AG09319 (cell line): ENCODE results near the gene MSN.

ENCODE experiments used
- DNase-seq: peaks from one replicate; pipeline ENCODE4 v3.0.0-alpha.2; 2010; ENCODE audit warnings: low read depth; ENCODE audit errors: extremely low read depth
- CTCF ChIP-seq: IDR thresholded peaks from 2 replicates; pipeline ENCODE4 v1.5.1; 2011; ENCODE audit warnings: low read depth, mild to moderate bottlenecking, inconsistent platforms, low read length, moderate library complexity

MSN gene

GRCh38 chrX:65702956-65703355, 35.5 kb downstream of the MSN start:
- no peak for DNase-seq
- TF ChIP-seq CTCF: no peak

GRCh38 chrX:65705439-65705838, 38.0 kb downstream of the MSN start:
- TF ChIP-seq CTCF: no peak

GRCh38 chrX:65706041-65706828, 38.8 kb downstream of the MSN start:
- DNase-seq: no peak
- no peak for TF ChIP-seq CTCF

More at GRCh38 chrX:65705439-65705838, 38.0 kb downstream of the MSN start:
- no peak for DNase-seq

GRCh38 chrX:65707151-65707550, 39.7 kb downstream of the MSN start:
- DNase-seq: no peak
- no peak for TF ChIP-seq CTCF

GRCh38 chrX:65712005-65712806, 44.8 kb downstream of the MSN start:
- TF ChIP-seq CTCF: no peak
- DNase-seq: no peak

GRCh38 chrX:65718538-65718937, 51.1 kb downstream of the MSN start:
- TF ChIP-seq CTCF: no peak
- no peak for DNase-seq

- TF ChIP-seq CTCF: no peak
- no peak for DNase-seq
Observed at GRCh38 chrX:65720381-65720964, 53.0 kb downstream of the MSN start.
